Measurements from ENCODE around the gene CABP5.

The CABP5 gene

DNA sequence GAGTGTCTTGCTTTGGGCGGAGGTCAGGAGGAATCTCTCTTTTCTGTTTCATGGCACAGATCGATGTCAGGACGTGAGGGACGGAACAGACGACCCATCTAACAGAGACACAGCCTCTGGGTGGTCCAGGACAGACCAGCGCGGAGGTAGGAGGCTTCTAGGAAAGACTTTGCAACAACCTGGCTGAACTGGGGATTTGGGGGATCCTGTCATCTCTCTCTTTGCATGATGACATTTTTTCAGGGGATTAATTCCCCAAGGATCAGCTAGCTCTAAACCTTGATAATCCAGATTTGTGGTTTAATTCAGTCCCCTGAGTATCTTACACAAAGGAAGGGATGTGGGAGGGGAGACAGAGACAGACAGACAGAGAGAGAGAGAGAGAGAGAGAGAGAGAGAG lies 14.4 kb downstream of the CABP5 start:
- DNase-seq: no peak

DNA sequence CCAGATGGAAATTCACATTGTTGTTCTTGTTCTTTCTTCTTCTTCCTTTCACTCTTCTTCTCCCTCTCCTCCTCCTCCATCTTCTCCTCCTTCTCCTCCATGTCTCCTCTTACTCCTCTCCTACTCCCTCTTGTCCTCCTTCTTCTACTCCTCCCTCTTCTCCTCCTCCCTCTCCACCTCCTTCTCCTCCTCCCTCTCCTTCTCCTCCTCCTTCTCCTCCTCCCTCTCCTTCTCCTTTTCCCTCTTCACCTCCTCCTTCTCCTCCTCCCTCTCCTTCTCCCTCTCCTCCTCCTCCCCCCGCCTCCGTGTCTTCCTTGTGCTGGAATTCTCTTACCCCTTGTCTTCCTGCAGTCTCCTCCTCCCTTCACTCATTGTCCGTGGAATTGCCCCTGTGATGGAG lies 18.4 kb downstream of the CABP5 start:
- no peak for DNase-seq

DNA sequence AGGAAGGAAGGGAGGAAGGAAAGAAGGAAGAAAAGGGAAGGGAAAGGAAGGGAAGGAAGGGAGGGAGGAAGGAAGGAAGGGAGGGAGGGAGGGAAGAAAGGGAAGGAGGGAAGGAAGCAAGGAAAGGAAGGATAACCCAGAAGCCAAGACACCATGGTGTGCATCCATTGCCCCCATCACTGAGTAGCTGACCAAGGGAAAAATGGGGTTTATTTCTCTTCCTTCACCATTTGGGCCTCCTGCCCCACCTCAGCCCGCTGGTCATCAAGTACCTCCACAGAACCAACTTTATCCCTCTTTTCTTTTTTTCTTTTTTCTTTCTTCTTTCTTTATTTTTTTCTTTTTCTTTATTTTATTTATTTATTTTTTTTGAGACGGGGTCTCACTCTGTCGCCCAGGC lies 20.4 kb downstream of the CABP5 start:
- no peak for DNase-seq

DNA sequence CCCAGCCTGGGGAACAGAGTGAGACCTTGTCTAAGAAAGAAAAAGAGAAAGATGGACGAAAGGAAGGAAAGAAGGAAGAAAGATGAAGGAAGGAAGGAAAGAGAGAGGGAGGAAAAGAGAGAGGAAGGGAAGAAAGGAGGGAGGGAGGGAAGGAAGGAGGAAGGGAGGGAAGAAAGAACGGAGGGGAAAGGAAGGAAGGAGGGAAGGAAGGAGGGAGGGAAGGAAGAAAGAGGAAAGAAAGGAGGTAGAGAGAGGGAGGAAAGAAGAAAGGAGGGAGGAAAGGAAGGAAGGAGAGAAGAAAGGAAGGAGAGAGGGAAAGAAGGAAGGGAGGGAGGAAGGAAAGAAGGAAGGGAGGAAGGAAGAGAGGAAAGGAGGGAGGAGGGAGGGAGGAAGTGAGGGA lies 20.9 kb downstream of the CABP5 start:
- no peak for DNase-seq

DNA sequence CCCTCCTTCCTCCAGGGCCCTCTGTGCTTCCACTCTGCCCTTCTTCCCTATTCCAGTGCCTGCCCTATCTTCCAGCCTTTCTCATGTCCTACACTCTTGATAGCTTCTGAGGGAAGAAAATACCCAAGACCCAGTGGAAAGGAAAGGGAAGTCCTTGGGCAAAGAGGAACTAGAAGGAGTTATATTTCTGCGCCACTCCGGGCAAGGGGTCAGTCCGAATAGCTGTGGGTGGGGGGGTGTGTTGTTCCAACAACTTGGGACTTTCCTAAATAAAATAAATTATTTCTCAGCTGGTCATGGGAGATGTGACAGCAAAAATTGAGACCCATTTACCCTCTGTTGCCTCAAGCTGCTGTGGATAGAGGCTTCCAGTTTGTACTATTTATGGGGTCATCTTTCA lies 23.2 kb downstream of the CABP5 start:
- no peak for DNase-seq

DNA sequence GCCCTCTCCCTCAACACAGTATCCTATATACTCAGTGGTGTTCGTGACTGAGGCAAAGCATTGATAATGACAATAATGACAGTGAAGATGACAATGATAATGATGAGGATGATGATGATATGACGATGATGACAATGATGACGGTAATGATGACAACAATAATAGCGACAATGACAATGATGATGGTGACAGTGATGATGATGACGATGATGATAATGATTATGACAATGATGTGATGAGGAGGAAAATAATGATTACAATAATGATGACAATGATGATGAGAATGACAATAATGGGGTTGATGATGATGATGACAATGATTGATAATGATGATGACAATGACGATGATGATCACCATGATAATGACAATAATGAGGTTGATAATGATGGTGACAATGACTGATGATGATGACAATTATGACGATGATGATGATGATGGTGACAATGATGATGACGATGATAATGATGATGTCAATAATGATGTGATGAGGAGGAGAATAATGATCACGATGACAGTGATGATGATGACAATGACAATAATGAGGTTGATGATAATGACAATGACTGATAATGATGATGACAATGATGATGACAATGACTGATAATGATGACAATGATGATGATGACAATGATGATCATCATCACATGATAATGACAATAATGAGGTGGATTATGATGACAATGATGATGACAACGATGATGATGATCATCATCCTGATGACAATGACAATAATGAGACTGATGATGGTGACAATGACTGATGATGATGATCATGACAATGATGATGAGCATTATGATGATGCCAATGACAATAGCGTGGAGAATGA lies 32.7 kb downstream of the CABP5 start:
- DNase-seq: no peak

DNA sequence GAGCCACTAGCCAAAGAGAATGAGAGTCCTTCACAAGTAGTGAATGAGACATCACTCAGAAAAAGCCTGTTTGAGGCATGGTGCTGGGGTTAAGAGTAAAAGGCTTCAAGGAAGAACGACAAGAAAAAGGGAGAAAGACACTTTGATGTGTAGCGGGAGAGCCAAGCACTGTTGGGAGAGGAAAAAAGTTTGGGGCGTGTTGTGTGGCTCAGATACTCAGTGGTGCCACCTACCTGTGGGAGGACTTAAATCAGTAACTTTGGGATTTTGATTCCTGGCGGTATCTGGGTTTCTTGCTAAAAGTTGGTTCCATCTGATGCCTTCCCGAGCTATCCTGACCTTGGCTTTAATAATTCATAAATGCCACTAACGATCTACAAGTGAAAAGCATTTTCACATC lies 37.1 kb downstream of the CABP5 start:
- no peak for DNase-seq

DNA sequence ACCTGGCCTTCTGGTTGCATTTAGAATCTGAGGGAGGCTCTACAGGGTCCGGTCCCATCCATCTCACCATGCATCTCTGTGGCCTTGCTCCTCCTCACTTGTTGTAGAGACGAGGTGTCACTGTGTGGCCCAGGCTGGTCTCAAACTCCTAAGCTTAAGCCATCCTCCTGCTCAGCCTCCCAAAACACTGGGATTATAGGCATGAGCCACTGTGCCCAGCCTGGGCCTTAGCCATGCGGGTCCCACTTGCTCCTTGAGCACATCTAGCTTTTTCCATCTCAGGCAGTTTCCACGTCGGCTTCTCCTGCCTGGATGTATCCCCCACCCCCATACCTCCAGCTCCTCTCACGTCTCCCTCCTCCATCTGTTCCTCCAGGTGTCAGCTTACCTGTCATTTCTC lies 39.6 kb downstream of the CABP5 start:
- DNase-seq: no peak

DNA sequence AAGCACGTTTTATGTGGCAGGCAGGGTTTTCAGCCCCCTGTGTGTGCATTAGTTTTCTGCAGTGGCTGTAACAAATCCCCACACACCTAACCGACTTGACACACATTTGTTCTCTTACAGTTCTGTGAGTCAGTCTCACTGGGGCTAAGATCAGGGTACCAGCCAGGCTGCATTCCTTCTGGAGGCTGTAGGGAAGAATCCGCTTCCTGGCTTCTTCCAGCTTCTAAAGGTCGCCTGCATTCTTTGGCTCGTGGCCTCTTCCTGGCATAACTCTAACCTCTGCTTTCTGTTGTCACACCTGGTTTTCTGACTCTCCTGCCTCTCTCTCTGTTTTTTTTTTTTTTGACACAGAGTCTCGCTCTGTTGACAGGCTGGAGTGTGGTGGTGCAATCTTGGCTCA lies 43.0 kb downstream of the CABP5 start:
- no peak for DNase-seq

DNA sequence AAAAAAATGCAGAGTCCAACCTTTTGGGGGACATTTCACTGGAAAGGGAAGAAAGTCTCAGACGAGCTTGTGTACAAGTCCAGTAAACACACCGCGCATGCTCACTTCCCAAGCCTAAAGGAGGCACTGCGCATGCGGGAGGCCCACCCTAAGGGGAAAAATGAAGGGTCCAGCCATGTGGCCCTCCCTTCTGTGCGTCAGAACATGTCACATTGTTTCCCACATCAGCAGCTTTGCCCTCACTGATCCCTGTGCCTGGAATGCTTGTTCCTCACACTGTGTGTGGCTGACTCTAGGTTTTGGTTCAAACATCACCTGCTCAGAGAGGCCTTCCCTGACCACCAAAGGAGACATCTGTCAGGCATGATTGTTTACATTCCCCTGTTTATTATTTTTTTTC lies 45.1 kb downstream of the CABP5 start:
- no peak for DNase-seq

DNA sequence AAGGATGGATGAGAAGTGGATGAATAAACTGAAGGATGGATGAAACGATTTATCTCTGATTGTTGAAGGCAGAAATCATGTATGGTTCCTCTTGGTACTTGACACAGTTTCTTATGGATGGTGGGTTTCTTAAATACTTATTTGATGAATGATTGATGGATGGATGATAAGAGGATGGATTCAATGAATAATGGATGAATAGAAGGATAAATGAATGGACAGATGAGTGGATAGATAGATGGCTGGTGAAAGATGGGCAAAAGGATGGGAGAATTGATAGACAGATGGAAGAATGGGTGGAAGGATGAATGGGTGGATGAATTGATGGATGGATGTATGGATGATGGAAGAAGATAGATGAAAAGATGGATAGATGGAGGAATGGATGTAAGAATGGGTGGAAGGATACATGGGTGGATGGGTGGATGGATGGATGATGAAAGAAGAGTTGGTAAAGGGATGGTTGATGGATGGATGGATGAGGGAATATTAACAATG lies 47.6 kb downstream of the CABP5 start:
- no peak for DNase-seq

DNA sequence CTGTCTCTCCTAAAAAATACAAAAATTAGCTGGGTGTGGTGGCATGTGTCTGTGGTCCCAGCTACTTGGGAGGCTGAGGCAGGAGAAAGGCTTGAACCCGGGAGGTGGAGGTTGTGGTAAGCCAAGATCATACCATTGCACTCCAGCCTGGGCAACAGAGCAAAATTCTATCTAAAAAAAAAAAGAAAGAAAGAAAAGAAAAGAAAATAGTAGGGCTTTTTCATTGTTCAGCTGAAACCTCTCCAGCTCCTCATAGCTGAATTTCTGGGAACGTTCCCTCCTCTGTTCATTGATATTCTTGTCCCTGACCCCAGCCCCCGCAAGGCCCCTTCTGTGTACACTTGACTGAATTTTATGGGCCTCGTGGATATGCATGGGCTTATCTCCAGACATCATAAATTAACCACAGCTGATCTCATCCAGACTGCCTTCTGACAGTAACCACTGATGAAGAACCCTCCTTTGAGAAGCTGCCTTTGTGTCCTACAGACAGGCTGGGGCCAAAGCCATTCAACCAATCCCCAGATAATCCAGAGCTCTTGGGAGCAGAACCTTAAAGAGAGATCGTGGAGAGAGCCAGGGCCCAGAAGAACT lies 49.6 kb downstream of the CABP5 start, which contains the start of gene ELSPBP1:
Gene ELSPBP1 (plus strand): TSS at position 424 of the 594 bp plus-strand sequence. CDS start 14,036 bp downstream, outside the sequence.
- DNase-seq: no peak

DNA sequence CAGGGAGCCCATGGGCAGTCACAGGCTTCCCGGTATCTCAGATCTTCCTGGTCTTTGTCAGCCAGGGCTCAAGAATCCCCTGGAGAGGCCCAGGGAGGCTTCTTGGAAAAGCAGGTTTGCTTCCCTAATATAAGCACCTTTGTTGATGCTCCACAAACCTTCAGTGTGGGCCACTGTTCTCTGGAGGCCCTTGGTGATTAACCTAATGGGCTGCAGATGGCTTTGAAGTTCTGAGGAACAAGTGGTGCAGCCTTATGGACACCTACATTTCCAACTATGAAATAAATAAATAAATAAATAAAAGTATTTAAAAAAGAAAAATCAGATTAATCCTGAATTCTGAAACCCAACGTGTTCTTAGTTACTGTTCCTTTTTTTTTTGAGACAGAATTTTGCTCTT lies 51.8 kb downstream of the CABP5 start, which contains the start of gene BSPH1:
Gene BSPH1 (minus strand): TSS at position 101 of the 400 bp plus-strand sequence. CDS start 89 bp downstream, at position 12.
- DNase-seq: no peak

DNA sequence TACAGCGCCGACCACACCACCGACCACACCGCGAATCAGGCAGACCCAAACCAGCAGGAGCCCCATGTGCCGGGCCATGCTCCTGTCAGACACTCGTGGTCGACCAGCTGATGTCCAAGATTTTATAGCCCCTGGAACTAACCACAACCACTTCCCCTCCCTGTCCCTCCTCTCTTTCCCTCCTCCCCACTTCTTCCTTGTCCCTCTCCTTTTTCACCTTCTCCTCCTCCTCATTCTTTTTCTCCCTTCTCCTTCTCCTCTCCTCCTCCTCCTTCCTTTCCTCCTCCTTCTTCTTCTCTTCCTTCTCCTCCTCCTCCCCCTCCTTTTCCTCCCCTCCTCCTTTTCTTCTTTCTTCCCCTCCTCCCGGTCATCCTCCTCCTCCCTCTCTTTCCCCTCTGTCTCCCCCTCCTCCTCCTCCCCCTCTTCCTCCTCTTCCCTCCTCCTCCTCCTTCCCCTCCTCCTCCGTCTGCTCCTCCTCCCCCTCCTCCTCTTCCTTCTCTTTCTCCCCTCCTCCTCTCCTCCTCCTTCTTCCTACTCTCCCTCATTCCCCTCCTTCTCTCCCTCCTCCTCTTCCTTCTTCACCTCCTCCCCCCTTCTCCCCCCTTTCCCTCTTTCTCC lies 52.6 kb downstream of the CABP5 start:
- DNase-seq: no peak
